ENCODE data around the gene SMAP1.
A peak's percentile ranks its signal among the peaks of the same experiment; 100 is the strongest.

Gene SMAP1

GRCh38 chr6:70667711-70668498 lies at the start of gene SMAP1:
TSS of gene SMAP1 (plus strand) at chr6:70667883. CDS start at chr6:70668024, 141 bp downstream.
- H3K4me3 ChIP-seq (ENCODE audit: low read length), result peak within 1 kb of the TSS; percentile 98
- no peaks in the 10 kb centered on the region for H3K4me1 ChIP-seq (ENCODE audit: control insufficient read depth, insufficient read depth, low read length)
- H3K9ac ChIP-seq (ENCODE audit: low read length), result peak within 1 kb of the TSS; percentile 82
- H3K27me3 ChIP-seq (ENCODE audit: control insufficient read depth, insufficient read depth, low read length), result no peaks in the 10 kb centered on the region
- H3K27ac ChIP-seq (ENCODE audit: low read depth, low read length), result peak within 1 kb of the TSS; percentile 84
- H3K36me3 ChIP-seq (ENCODE audit: control insufficient read depth, insufficient read depth, low read length), result no peaks in the 10 kb centered on the region

- H3K4me1 ChIP-seq (ENCODE audit: control insufficient read depth, insufficient read depth, low read length), result no peaks in the 10 kb centered on the region
Measured at GRCh38 chr6:70620746-70621145, 46.9 kb upstream of the SMAP1 start.

DNA sequence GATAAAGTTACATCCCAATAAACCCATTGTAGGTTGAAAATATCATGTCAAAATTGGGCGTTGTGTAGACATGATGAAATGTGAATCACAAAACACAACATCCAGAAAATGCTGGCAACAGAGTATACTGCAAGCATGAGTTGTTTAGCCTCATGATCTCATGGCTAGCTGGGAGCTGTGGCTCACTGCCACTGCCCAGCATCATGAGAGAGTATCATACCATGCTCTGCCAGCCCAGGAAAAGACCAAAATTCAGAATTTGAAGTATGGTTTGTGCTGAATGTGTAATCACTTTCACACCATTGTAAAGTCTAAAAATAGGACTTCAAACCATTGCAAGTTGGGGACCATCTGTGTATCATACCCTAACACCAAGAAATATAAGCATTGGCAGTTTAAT lies 45.2 kb upstream of the SMAP1 start:
- no peak overlapping the region for H3K4me3 ChIP-seq (ENCODE audit: low read length)
- no peak overlapping the region for H3K9ac ChIP-seq (ENCODE audit: low read length)
- no peaks in the 10 kb centered on the region for H3K4me1 ChIP-seq (ENCODE audit: control insufficient read depth, insufficient read depth, low read length)
- H3K27me3 ChIP-seq (ENCODE audit: control insufficient read depth, insufficient read depth, low read length), result no peaks in the 10 kb centered on the region
- H3K36me3 ChIP-seq (ENCODE audit: control insufficient read depth, insufficient read depth, low read length), result no peaks in the 10 kb centered on the region
- H3K27ac ChIP-seq (ENCODE audit: low read depth, low read length), result no peak overlapping the region

More at GRCh38 chr6:70620746-70621145, 46.9 kb upstream of the SMAP1 start:
- no peak overlapping the region for H3K9ac ChIP-seq (ENCODE audit: low read length)
- H3K4me3 ChIP-seq (ENCODE audit: low read length), result no peak overlapping the region
- no peaks in the 10 kb centered on the region for H3K27me3 ChIP-seq (ENCODE audit: control insufficient read depth, insufficient read depth, low read length)
- no peak overlapping the region for H3K27ac ChIP-seq (ENCODE audit: low read depth, low read length)
- no peaks in the 10 kb centered on the region for H3K36me3 ChIP-seq (ENCODE audit: control insufficient read depth, insufficient read depth, low read length)

DNA sequence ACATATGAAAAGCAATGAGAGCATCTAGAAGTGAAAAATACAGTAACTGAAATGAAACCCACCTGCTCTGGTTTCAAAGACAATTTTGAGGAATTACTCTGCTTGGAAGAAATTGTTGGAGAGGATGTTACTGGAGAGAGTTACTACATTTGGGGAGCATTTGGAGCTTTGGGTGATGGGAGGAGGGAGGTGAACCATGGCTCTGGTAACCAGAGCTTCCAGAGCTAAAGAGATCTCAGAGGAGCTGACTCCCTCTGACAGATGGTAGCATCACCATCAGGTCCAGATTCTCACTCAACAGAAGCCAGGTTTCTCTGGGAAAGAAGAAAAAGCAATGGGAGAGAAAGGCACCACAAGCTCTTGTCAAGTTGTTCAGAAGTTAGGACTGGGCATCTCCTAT lies 42.2 kb upstream of the SMAP1 start:
- H3K27ac ChIP-seq (ENCODE audit: low read depth, low read length), result no peak overlapping the region
- H3K36me3 ChIP-seq (ENCODE audit: control insufficient read depth, insufficient read depth, low read length), result no peaks in the 10 kb centered on the region
- no peak overlapping the region for H3K9ac ChIP-seq (ENCODE audit: low read length)
- no peaks in the 10 kb centered on the region for H3K27me3 ChIP-seq (ENCODE audit: control insufficient read depth, insufficient read depth, low read length)
- H3K4me1 ChIP-seq (ENCODE audit: control insufficient read depth, insufficient read depth, low read length), result no peaks in the 10 kb centered on the region
- H3K4me3 ChIP-seq (ENCODE audit: low read length), result no peak overlapping the region

- Histone ChIP-seq H3K4me1 (ENCODE audit: control insufficient read depth, insufficient read depth, low read length) (no peaks in the 10 kb centered on the region), H3K9ac (ENCODE audit: low read length) (no peak overlapping the region), H3K36me3 (ENCODE audit: control insufficient read depth, insufficient read depth, low read length) (no peaks in the 10 kb centered on the region), H3K27ac (ENCODE audit: low read depth, low read length) (no peak overlapping the region), H3K4me3 (ENCODE audit: low read length) (no peak overlapping the region), H3K27me3 (ENCODE audit: control insufficient read depth, insufficient read depth, low read length) (no peaks in the 10 kb centered on the region)
Measured at GRCh38 chr6:70627500-70628254, 40.0 kb upstream of the SMAP1 start.

- H3K27ac ChIP-seq (ENCODE audit: low read depth, low read length), result no peak overlapping the region
Measured at GRCh38 chr6:70629929-70630328, 37.8 kb upstream of the SMAP1 start.

GRCh38 chr6:70633870-70634269 lies 33.8 kb upstream of the SMAP1 start:
- Histone ChIP-seq H3K4me1 (ENCODE audit: control insufficient read depth, insufficient read depth, low read length) (no peaks in the 10 kb centered on the region), H3K36me3 (ENCODE audit: control insufficient read depth, insufficient read depth, low read length) (no peaks in the 10 kb centered on the region), H3K27ac (ENCODE audit: low read depth, low read length) (no peak overlapping the region), H3K9ac (ENCODE audit: low read length) (no peak overlapping the region), H3K4me3 (ENCODE audit: low read length) (no peak overlapping the region), H3K27me3 (ENCODE audit: control insufficient read depth, insufficient read depth, low read length) (no peaks in the 10 kb centered on the region)

More at GRCh38 chr6:70629929-70630328, 37.8 kb upstream of the SMAP1 start:
- H3K4me3 ChIP-seq (ENCODE audit: low read length), result no peak overlapping the region
- no peak overlapping the region for H3K9ac ChIP-seq (ENCODE audit: low read length)
- no peaks in the 10 kb centered on the region for H3K36me3 ChIP-seq (ENCODE audit: control insufficient read depth, insufficient read depth, low read length)
- H3K27me3 ChIP-seq (ENCODE audit: control insufficient read depth, insufficient read depth, low read length), result no peaks in the 10 kb centered on the region
- H3K4me1 ChIP-seq (ENCODE audit: control insufficient read depth, insufficient read depth, low read length), result no peaks in the 10 kb centered on the region

GRCh38 chr6:70636596-70636995 lies 31.1 kb upstream of the SMAP1 start:
- H3K9ac ChIP-seq (ENCODE audit: low read length), result no peak overlapping the region
- no peak overlapping the region for H3K27ac ChIP-seq (ENCODE audit: low read depth, low read length)
- H3K27me3 ChIP-seq (ENCODE audit: control insufficient read depth, insufficient read depth, low read length), result no peaks in the 10 kb centered on the region
- no peaks in the 10 kb centered on the region for H3K4me1 ChIP-seq (ENCODE audit: control insufficient read depth, insufficient read depth, low read length)
- H3K4me3 ChIP-seq (ENCODE audit: low read length), result no peak overlapping the region
- H3K36me3 ChIP-seq (ENCODE audit: control insufficient read depth, insufficient read depth, low read length), result no peaks in the 10 kb centered on the region

- Histone ChIP-seq H3K4me1 (ENCODE audit: control insufficient read depth, insufficient read depth, low read length) (no peaks in the 10 kb centered on the region), H3K27ac (ENCODE audit: low read depth, low read length) (no peak overlapping the region), H3K27me3 (ENCODE audit: control insufficient read depth, insufficient read depth, low read length) (no peaks in the 10 kb centered on the region), H3K9ac (ENCODE audit: low read length) (no peak overlapping the region), H3K36me3 (ENCODE audit: control insufficient read depth, insufficient read depth, low read length) (no peaks in the 10 kb centered on the region), H3K4me3 (ENCODE audit: low read length) (no peak overlapping the region)
Measured at GRCh38 chr6:70638468-70638867, 29.2 kb upstream of the SMAP1 start.

GRCh38 chr6:70651326-70651905 lies 16.3 kb upstream of the SMAP1 start:
- no peaks in the 10 kb centered on the region for H3K27me3 ChIP-seq (ENCODE audit: control insufficient read depth, insufficient read depth, low read length)
- H3K36me3 ChIP-seq (ENCODE audit: control insufficient read depth, insufficient read depth, low read length), result no peaks in the 10 kb centered on the region
- no peak overlapping the region for H3K4me3 ChIP-seq (ENCODE audit: low read length)
- no peaks in the 10 kb centered on the region for H3K4me1 ChIP-seq (ENCODE audit: control insufficient read depth, insufficient read depth, low read length)
- H3K9ac ChIP-seq (ENCODE audit: low read length), result no peak overlapping the region
- no peak overlapping the region for H3K27ac ChIP-seq (ENCODE audit: low read depth, low read length)

- no peak overlapping the region for H3K27ac ChIP-seq (ENCODE audit: low read depth, low read length)
- H3K4me3 ChIP-seq (ENCODE audit: low read length), result no peak overlapping the region
- no peak overlapping the region for H3K9ac ChIP-seq (ENCODE audit: low read length)
- no peaks in the 10 kb centered on the region for H3K27me3 ChIP-seq (ENCODE audit: control insufficient read depth, insufficient read depth, low read length)
- no peaks in the 10 kb centered on the region for H3K4me1 ChIP-seq (ENCODE audit: control insufficient read depth, insufficient read depth, low read length)
- H3K36me3 ChIP-seq (ENCODE audit: control insufficient read depth, insufficient read depth, low read length), result no peaks in the 10 kb centered on the region
Measured at GRCh38 chr6:70652216-70652615, 15.5 kb upstream of the SMAP1 start.

GRCh38 chr6:70657706-70658105 lies 10.0 kb upstream of the SMAP1 start:
- no peak overlapping the region for H3K4me3 ChIP-seq (ENCODE audit: low read length)
- H3K36me3 ChIP-seq (ENCODE audit: control insufficient read depth, insufficient read depth, low read length), result no peaks in the 10 kb centered on the region
- H3K27ac ChIP-seq (ENCODE audit: low read depth, low read length), result no peak overlapping the region
- H3K27me3 ChIP-seq (ENCODE audit: control insufficient read depth, insufficient read depth, low read length), result no peaks in the 10 kb centered on the region
- H3K9ac ChIP-seq (ENCODE audit: low read length), result no peak overlapping the region
- H3K4me1 ChIP-seq (ENCODE audit: control insufficient read depth, insufficient read depth, low read length), result no peaks in the 10 kb centered on the region

All from rectal smooth muscle tissue (tissue), 1 donor.